Pancreas (tissue), 10 donors: ENCODE results near the gene SDC4. TPM values are rescaled to one million over a fixed set of nuclear protein-coding genes. Genes with fewer than 3 reads are reported as not detected.
A peak's percentile ranks its signal among the peaks of the same experiment; 100 is the strongest.

Source experiments
- ATAC-seq, 4 donors: fragments of 200-7000 bp; cut with Tn5 transposase; one replicate each; pipeline versions ENCODE4 v1.8.0 to v1.9.1; 2020; ENCODE audit warnings: mild to moderate bottlenecking in 4 of 4, moderate library complexity in 4 of 4
- DNase-seq, 6 donors: peaks; one replicate each; pipeline ENCODE4 v3.0.0-alpha.2; 2020
- FAIRE-seq: peaks from 2 replicates; lab custom pipeline; 2012; peaks lifted over from hg19 to GRCh38; lab: Jason Lieb, UNC
- H3K27ac ChIP-seq, 4 donors: fragments of 200-600 bp; sonication (generic); 1 replicate in 3 of 4; 2 replicates in 1 of 4; pipeline versions ENCODE4 v1.5.0 to v1.8.0; 2020
- H3K27me3 ChIP-seq, 4 donors: fragments of 200-600 bp; one replicate each; pipeline ENCODE4 v1.8.0; 2021
- H3K36me3 ChIP-seq, 3 donors: fragments of 200-600 bp; sonication (generic) in 1 of 3; one replicate each; pipeline versions ENCODE4 v1.5.0 to v1.8.0; 2020 to 2021
- H3K4me1 ChIP-seq, 3 donors: fragments of 200-600 bp; one replicate each; pipeline ENCODE4 v1.8.0; 2021
- H3K4me3 ChIP-seq, 4 donors: fragments of 200-600 bp; sonication (generic) in 2 of 4; one replicate each; pipeline versions ENCODE4 v1.5.0 to v1.8.0; 2020 to 2021
- H3K9me3 ChIP-seq, 4 donors: fragments of 200-600 bp; one replicate each; pipeline ENCODE4 v1.8.0; 2021
- WGBS, 2 donors: extraction: QIAGEN DNeasy Blood & Tissue Kit; methylation state at CpG; one replicate each; pipeline ENCODE4 v1.1.7; 2013; 5-methylcytosine and 5-hydroxymethylcytosine counted together
- intact Hi-C, 3 donors: fragments of 100-400 bp; cut with DNase I; formaldehyde crosslinking; loops; one replicate each; pipeline versions ENCODE4 v1.11.1 to v1.14.2; 2022
- polyA plus RNA-seq, 2 donors: library from polyadenylated mRNA; stranded (reverse); fragments of 200-250 nt; gene quantifications; one replicate each; pipeline ENCODE4 v1.2.3, GENCODE V29; 2013
- total RNA-seq, 6 donors: library from RNA; stranded (reverse); fragmentation: NEBNext Ultra II Directional in 4 of 6; extraction: Animal tissue kit (Norgen Biotek cat#: 25700) in 4 of 6; gene quantifications; one replicate each; pipeline versions ENCODE4 v1.2.1 to v1.2.4, GENCODE V29; 2021 to 2023
- TF ChIP-seq, protein P1 (sequence below), 4 donors: fragments of 200-600 bp; sonication (generic) in 3 of 4; IDR thresholded peaks; one replicate each; pipeline versions ENCODE4 v1.5.0 to v1.8.0; 2021; ENCODE audit warnings: antibody characterized with exemption in 4 of 4
- donor health status: healthy with polysubstance abuse.
- donor health status: DM: no; HTN: no; CAD: no; lungs with moderate emphysema.
- donor health status: DM: no; HTN: no; CAD: no.
- donor health status: control.
- donor health status: control.
- donor health status: Bipolar disorder and iron deficiency.
- donor health status: DM: yes; HTN: yes; CAD: no.
- donor health status: DM: no; HTN: no; CAD: no.
- donor health status: DM: no; HTN: no; CAD: no.
- donor health status: DM: yes; HTN: yes; CAD: no.

The SDC4 gene
- total and polyA plus RNA-seq, 8 donors = 48.2 to 208 (median 55.0) TPM

GRCh38 chr20:45337367-45338120 is 10.7 kb downstream of the SDC4 start:
- FAIRE-seq (no peak), ATAC-seq (peak; percentile 17 to 34 (median 22)), DNase-seq (peak in 5 of 6 donors; percentile 53 to 71 (median 67))
- intact Hi-C loops = no loop called here
- Histone ChIP-seq H3K36me3 (peaks cover 0 to 29% (median 5%) of the 10 kb centered on the region in 3 donors), H3K4me1 (peaks cover 55 to 58% (median 55%) of the 10 kb centered on the region in 3 donors), H3K9me3 (no peaks in the 10 kb centered on the region), H3K27me3 (no peaks in the 10 kb centered on the region), H3K27ac (peak overlapping the region; percentile 87 to 98 (median 94)), H3K4me3 (peak overlapping the region in 2 of 4 donors; percentile 11 to 13)
- TF ChIP-seq, protein P1, sequence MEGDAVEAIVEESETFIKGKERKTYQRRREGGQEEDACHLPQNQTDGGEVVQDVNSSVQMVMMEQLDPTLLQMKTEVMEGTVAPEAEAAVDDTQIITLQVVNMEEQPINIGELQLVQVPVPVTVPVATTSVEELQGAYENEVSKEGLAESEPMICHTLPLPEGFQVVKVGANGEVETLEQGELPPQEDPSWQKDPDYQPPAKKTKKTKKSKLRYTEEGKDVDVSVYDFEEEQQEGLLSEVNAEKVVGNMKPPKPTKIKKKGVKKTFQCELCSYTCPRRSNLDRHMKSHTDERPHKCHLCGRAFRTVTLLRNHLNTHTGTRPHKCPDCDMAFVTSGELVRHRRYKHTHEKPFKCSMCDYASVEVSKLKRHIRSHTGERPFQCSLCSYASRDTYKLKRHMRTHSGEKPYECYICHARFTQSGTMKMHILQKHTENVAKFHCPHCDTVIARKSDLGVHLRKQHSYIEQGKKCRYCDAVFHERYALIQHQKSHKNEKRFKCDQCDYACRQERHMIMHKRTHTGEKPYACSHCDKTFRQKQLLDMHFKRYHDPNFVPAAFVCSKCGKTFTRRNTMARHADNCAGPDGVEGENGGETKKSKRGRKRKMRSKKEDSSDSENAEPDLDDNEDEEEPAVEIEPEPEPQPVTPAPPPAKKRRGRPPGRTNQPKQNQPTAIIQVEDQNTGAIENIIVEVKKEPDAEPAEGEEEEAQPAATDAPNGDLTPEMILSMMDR (IDR thresholded peaks at IDR 0.05) = no peak
- WGBS, 2 donors = 12 to 15% methylated on average over 15 of the region's 15 CpGs

- peaks cover 0 to 37% (median 5%) of the 10 kb centered on the region in 3 donors for H3K36me3 ChIP-seq
These were observed 11.5 kb downstream of the SDC4 start for GRCh38 chr20:45336530-45337366.

GRCh38 chr20:45330476-45330875 is 17.7 kb downstream of the SDC4 start:
- H3K9me3 ChIP-seq = no peaks in the 10 kb centered on the region
- H3K4me1 ChIP-seq = peaks cover 0 to 25% (median 12%) of the 10 kb centered on the region in 3 donors
- 88 to 90% methylated on average over 3 of the region's 3 CpGs for WGBS, 2 donors
- peaks cover 0 to 93% (median 17%) of the 10 kb centered on the region in 3 donors for H3K36me3 ChIP-seq
- TF ChIP-seq, protein P1 (IDR thresholded peaks at IDR 0.05) = no peak
- FAIRE-seq (no peak), ATAC-seq (no peak), DNase-seq (no peak)
- H3K27ac ChIP-seq = peak overlapping the region in 1 of 4 donors; percentile 50
- no peak overlapping the region for H3K4me3 ChIP-seq
- intact Hi-C loops = no loop called here
- H3K27me3 ChIP-seq = no peaks in the 10 kb centered on the region

More at GRCh38 chr20:45336530-45337366, 11.5 kb downstream of the SDC4 start:
- peaks cover 54 to 57% (median 55%) of the 10 kb centered on the region in 3 donors for H3K4me1 ChIP-seq
- WGBS, 2 donors = 35 to 42% methylated on average over 11 of the region's 11 CpGs
- H3K27me3 ChIP-seq = no peaks in the 10 kb centered on the region
- FAIRE-seq = no peak
- no peak for DNase-seq
- H3K27ac ChIP-seq = peak overlapping the region; percentile 87 to 98 (median 94)
- peak; percentile 2 to 36 (median 13) for ATAC-seq
- no peaks in the 10 kb centered on the region for H3K9me3 ChIP-seq
- peak overlapping the region in 2 of 4 donors; percentile 11 to 13 for H3K4me3 ChIP-seq
- intact Hi-C loops = no loop called here
- TF ChIP-seq, protein P1 (IDR thresholded peaks at IDR 0.05) = no peak

GRCh38 chr20:45329497-45330319 is 18.5 kb downstream of the SDC4 start:
- TF ChIP-seq, protein P1 (IDR thresholded peaks at IDR 0.05) = no peak
- 25 to 30% methylated on average over 7 of the region's 7 CpGs for WGBS, 2 donors
- Histone ChIP-seq H3K36me3 (peaks cover 0 to 89% (median 17%) of the 10 kb centered on the region in 3 donors), H3K27me3 (no peaks in the 10 kb centered on the region), H3K27ac (peak overlapping the region in 1 of 4 donors; percentile 50), H3K9me3 (no peaks in the 10 kb centered on the region), H3K4me3 (no peak overlapping the region), H3K4me1 (peaks cover 0 to 25% (median 12%) of the 10 kb centered on the region in 3 donors)
- DNase-seq (peak in 5 of 6 donors; percentile 67 to 76 (median 73)), ATAC-seq (peak; percentile 61 to 82 (median 72)), FAIRE-seq (no peak)
- intact Hi-C loops = no loop called here
